Measurements from ENCODE around the gene OPCML. TPM values are rescaled to one million over a fixed set of nuclear protein-coding genes. Genes with fewer than 3 reads are reported as not detected.

OPCML gene
- polyA plus RNA-seq, 1 donor (not counting 4 experiments of a cell fraction or from before 2014, with no cell fraction given), result 0.04 TPM

GRCh38 chr11:132623511-132623910, 908.8 kb downstream of the OPCML start:
- dilution Hi-C loops (cut with MboI; ENCODE audit: extremely low pct_ligation_motif_present, low sequenced_read_pairs), result no loop called here
- no peak overlapping the region for H3K4me2 ChIP-seq (ENCODE audit: control insufficient read depth, extremely low read depth, insufficient read depth, low read depth, low read length)
- H3K9me3 ChIP-seq (ENCODE audit: control insufficient read depth, low read depth, low read length), result no peaks in the 10 kb centered on the region
- no peak overlapping the region for H2AFZ ChIP-seq (ENCODE audit: control insufficient read depth, low read length)
- no peak for DNase-seq (ENCODE audit: low read depth, low spot score)
- no peaks in the 10 kb centered on the region for H4K20me1 ChIP-seq (ENCODE audit: control insufficient read depth, extremely low read depth, insufficient read depth, low read length)
- no peaks in the 10 kb centered on the region for H3K4me1 ChIP-seq (ENCODE audit: control insufficient read depth, extremely low read depth, insufficient read depth, low read length)
- H3K79me2 ChIP-seq (ENCODE audit: control insufficient read depth, insufficient read depth, low read length), result no peaks in the 10 kb centered on the region
- no peak for FAIRE-seq
- H3K9ac ChIP-seq (ENCODE audit: control insufficient read depth, extremely low read depth, insufficient read depth, low read length), result no peak overlapping the region
- H3K27ac ChIP-seq (ENCODE audit: control insufficient read depth, insufficient read depth, low read length), result no peak overlapping the region
- no peaks in the 10 kb centered on the region for H3K36me3 ChIP-seq (ENCODE audit: control insufficient read depth in 2 of 2, extremely low read depth in 1 of 2, insufficient read depth in 2 of 2, low read length in 2 of 2)
- no peak overlapping the region for H3K4me3 ChIP-seq (ENCODE audit: control insufficient read depth in 2 of 3, extremely low read depth in 1 of 3, insufficient read depth in 2 of 3, low read depth in 1 of 3, low read length in 3 of 3)
- no peaks in the 10 kb centered on the region for H3K27me3 ChIP-seq (ENCODE audit: control insufficient read depth, extremely low read depth, insufficient read depth, low read length)
- no peaks in the 10 kb centered on the region for H3K9me1 ChIP-seq (ENCODE audit: control insufficient read depth, extremely low read depth, insufficient read depth, low read length)
- TF ChIP-seq CTCF (optimal IDR thresholded peaks at IDR 0.05 in 1 of 3, IDR thresholded peaks at IDR 0.05 in 1 of 3, conservative IDR thresholded peaks at IDR 0.05 in 1 of 3; ENCODE audit: extremely low read depth in 1 of 3, insufficient read depth in 2 of 3, low read length in 3 of 3) (no peak), EZH2 (IDR thresholded peaks at IDR 0.05; ENCODE audit: low read length) (no peak)

GRCh38 chr11:132621976-132622580, 910.2 kb downstream of the OPCML start:
- Histone ChIP-seq H3K9me3 (ENCODE audit: control insufficient read depth, low read depth, low read length) (no peaks in the 10 kb centered on the region), H3K27me3 (ENCODE audit: control insufficient read depth, extremely low read depth, insufficient read depth, low read length) (no peaks in the 10 kb centered on the region), H3K27ac (ENCODE audit: control insufficient read depth, insufficient read depth, low read length) (no peak overlapping the region), H3K36me3 (ENCODE audit: control insufficient read depth in 2 of 2, extremely low read depth in 1 of 2, insufficient read depth in 2 of 2, low read length in 2 of 2) (no peaks in the 10 kb centered on the region), H3K79me2 (ENCODE audit: control insufficient read depth, insufficient read depth, low read length) (no peaks in the 10 kb centered on the region), H3K4me3 (ENCODE audit: control insufficient read depth in 2 of 3, extremely low read depth in 1 of 3, insufficient read depth in 2 of 3, low read depth in 1 of 3, low read length in 3 of 3) (no peak overlapping the region), H3K4me1 (ENCODE audit: control insufficient read depth, extremely low read depth, insufficient read depth, low read length) (no peaks in the 10 kb centered on the region), H2AFZ (ENCODE audit: control insufficient read depth, low read length) (no peak overlapping the region), H4K20me1 (ENCODE audit: control insufficient read depth, extremely low read depth, insufficient read depth, low read length) (no peaks in the 10 kb centered on the region), H3K9ac (ENCODE audit: control insufficient read depth, extremely low read depth, insufficient read depth, low read length) (no peak overlapping the region), H3K4me2 (ENCODE audit: control insufficient read depth, extremely low read depth, insufficient read depth, low read depth, low read length) (no peak overlapping the region), H3K9me1 (ENCODE audit: control insufficient read depth, extremely low read depth, insufficient read depth, low read length) (no peaks in the 10 kb centered on the region)
- dilution Hi-C loops (cut with MboI; ENCODE audit: extremely low pct_ligation_motif_present, low sequenced_read_pairs), result no loop called here
- no peak for TF ChIP-seq CTCF (optimal IDR thresholded peaks at IDR 0.05 in 1 of 3, IDR thresholded peaks at IDR 0.05 in 1 of 3, conservative IDR thresholded peaks at IDR 0.05 in 1 of 3; ENCODE audit: extremely low read depth in 1 of 3, insufficient read depth in 2 of 3, low read length in 3 of 3)
- no peak for TF ChIP-seq EZH2 (IDR thresholded peaks at IDR 0.05; ENCODE audit: low read length)
- no peak for FAIRE-seq
- no peak for DNase-seq (ENCODE audit: low read depth, low spot score)

Data from keratinocyte (primary cell).